Activated CD4-positive, alpha-beta T cell treated with anti-CD3 and anti-CD28 coated beads, Interleukin-2, amount 50 U/mL, for 48 hours (primary cell): ENCODE measurements around the gene MS4A6A.

ENCODE experiments used
- DNase-seq, 2 experiments: peaks; one replicate each; pipeline ENCODE4 v3.0.0-alpha.2; 2020

MS4A6A gene

DNA sequence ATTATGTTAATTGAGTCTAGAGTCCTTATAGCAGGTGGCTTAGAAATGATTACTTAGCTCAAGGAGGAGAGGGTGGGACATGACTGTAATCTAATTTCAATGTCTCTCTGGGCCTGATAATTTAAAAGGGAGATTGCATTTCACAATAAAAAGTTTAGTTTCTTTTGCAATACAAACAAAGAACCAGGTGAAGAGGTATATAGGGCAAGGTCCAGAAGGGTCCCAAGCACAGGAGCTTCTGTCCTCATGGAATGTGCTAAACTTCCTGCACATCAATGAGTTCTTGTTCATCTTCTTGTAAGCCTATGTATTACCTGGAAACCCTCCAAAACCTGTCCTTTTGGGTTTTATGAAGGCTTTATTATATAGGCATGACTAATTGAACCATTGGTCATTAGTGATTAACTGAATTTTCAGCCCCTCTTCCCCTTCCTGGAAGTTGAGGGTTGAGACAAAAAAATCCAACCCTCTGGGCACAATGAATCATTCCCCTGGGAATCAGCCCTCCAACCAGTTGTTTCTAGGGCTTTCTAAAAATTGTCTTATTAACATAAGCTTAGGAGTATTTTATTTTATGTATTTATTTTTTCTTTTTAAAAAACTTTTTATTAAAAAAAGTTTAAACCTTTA, 56.8 kb downstream of the MS4A6A start:
- DNase-seq = no peak

DNA sequence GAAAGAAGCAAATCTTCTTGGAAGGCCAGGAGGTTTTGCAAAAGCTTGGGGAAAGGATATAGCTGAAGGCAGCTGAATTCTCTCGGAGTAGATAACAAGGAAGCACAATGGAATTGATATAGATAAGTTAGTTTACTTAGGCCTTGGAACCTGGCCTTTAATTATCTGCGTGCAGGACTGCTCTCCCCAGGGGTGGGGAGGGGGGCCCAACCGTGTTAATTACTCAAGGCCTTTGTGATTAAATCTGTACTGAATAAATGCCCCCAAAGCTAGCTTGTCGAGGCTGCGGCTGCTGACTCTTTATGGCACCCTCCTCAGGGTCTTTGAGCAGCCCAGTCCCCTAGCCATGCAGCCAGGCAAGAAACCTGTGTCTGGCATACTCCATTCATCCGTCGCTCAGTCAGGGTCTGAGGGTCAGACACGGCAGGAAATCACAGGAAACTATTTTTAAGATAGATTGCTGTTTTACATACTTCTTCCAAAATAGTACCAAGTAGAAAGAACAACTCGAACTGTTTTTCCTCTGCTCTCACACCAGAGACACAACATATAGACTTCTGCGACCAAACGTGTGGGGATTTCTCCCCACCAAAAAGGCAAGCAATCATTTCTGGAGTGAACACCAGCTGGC, 58.0 kb downstream of the MS4A6A start:
- no peak for DNase-seq
